GM12878 (cell line): Measurements from ENCODE around the gene CDC45. TPM values are rescaled to one million over a fixed set of nuclear protein-coding genes. Genes with fewer than 3 reads are reported as not detected.

ENCODE experiments used
- ATAC-seq: fragments of 200-7000 bp; cut with Tn5 transposase; 3 replicates; pipeline ENCODE4 v1.9.1; 2020; ENCODE audit warnings: mild to moderate bottlenecking, moderate library complexity
- BruUV-seq: library from RNA; stranded (reverse); fragments of 400-500 nt; replicated peaks from 2 replicates; lab custom pipeline; 2021; lab: Mats Ljungman, UMichigan
- CTCF ChIA-PET: fragments of 300-600 bp; sonication (Branson Sonifier 250); formaldehyde crosslinking; extraction: SDS; loops from one replicate; lab custom pipeline; 2021; ENCODE audit warnings: inconsistent platforms; lab: Yijun Ruan, JAX
- POLR2A ChIA-PET: fragments of 350-600 bp; formaldehyde crosslinking; extraction: SDS; loops from one replicate; lab custom pipeline; 2021; ENCODE audit warnings: inconsistent platforms; lab: Charles Lee
- RAD21 ChIA-PET: fragments of 300-600 bp; sonication (Branson Sonifier 250); formaldehyde crosslinking; loops from one replicate; lab custom pipeline; 2023; ENCODE audit warnings: antibody characterized with exemption; ENCODE audit not compliant: unreplicated experiment; lab: Charles Lee
- SMC1A ChIA-PET: fragments of 300-600 bp; sonication (Branson Sonifier 250); formaldehyde crosslinking; loops from one replicate; lab custom pipeline; 2023; ENCODE audit not compliant: unreplicated experiment, uncharacterized antibody; lab: Charles Lee
- DNase-seq: peaks from one replicate; pipeline ENCODE4 v3.0.0-alpha.2; 2011; ENCODE audit warnings: low read depth, low spot score
- FAIRE-seq: peaks from 3 replicates; lab custom pipeline; 2011; peaks lifted over from hg19 to GRCh38; lab: Jason Lieb, UNC
- H2AFZ ChIP-seq: 2 replicates; pipeline ENCODE4 v1.6.0; 2011; ENCODE audit warnings: low read depth, low read length, control low read depth; ENCODE audit not compliant: control insufficient read depth
- H3K27ac ChIP-seq: 2 replicates; pipeline ENCODE4 v1.5.1; 2011; ENCODE audit warnings: control low read depth; ENCODE audit not compliant: control insufficient read depth, insufficient read depth
- H3K27me3 ChIP-seq, 2 experiments: replicated peaks in 1 of 2; 2 replicates each; pipeline versions ENCODE4 v1.6.0 to v1.6.1; 2011; ENCODE audit warnings: low read length in 1 of 2; ENCODE audit not compliant: control insufficient read depth in 2 of 2, insufficient read depth in 2 of 2
- H3K36me3 ChIP-seq, 2 experiments: 2 replicates each; pipeline ENCODE4 v1.5.1; 2011; ENCODE audit warnings: low read length in 1 of 2; ENCODE audit not compliant: control insufficient read depth in 2 of 2, insufficient read depth in 2 of 2
- H3K4me1 ChIP-seq: 2 replicates; pipeline ENCODE4 v1.6.1; 2011; ENCODE audit warnings: mild to moderate bottlenecking, low read length, moderate library complexity, mixed read lengths; ENCODE audit not compliant: control insufficient read depth, insufficient read depth
- H3K4me2 ChIP-seq: 2 replicates; pipeline ENCODE4 v1.6.0; 2011; ENCODE audit warnings: control low read depth; ENCODE audit not compliant: control insufficient read depth, insufficient read depth
- H3K4me3 ChIP-seq: fragments of 200-600 bp; sonication (generic); 2 replicates; pipeline ENCODE4 v1.5.1; 2016
- H3K79me2 ChIP-seq: 2 replicates; pipeline ENCODE4 v1.6.0; 2011; ENCODE audit warnings: low read length; ENCODE audit not compliant: control insufficient read depth, insufficient read depth
- H3K9ac ChIP-seq: 2 replicates; pipeline ENCODE4 v1.8.0; 2011; ENCODE audit warnings: low read length, control low read depth, mixed read lengths; ENCODE audit not compliant: control insufficient read depth, insufficient read depth
- H3K9me3 ChIP-seq: replicated peaks from 3 replicates; pipeline ENCODE4 v1.5.1; 2011; ENCODE audit warnings: mild to moderate bottlenecking, low read length; ENCODE audit not compliant: control insufficient read depth, insufficient read depth
- H4K20me1 ChIP-seq: 2 replicates; pipeline ENCODE4 v1.6.0; 2011; ENCODE audit not compliant: control insufficient read depth, insufficient read depth
- CREM ChIP-seq: IDR thresholded peaks from 2 replicates; pipeline ENCODE4 v1.6.1; 2014; ENCODE audit warnings: antibody characterized with exemption, low read depth
- IKZF2 ChIP-seq, 2 experiments: fragments of 450-650 bp; IDR thresholded peaks; 2 replicates each; pipeline ENCODE4 v1.6.1; 2017; ENCODE audit warnings: mild to moderate bottlenecking in 2 of 2, moderate library complexity in 2 of 2
- JUND ChIP-seq: IDR thresholded peaks from 2 replicates; pipeline ENCODE4 v1.6.1; 2012; ENCODE audit warnings: low read depth, mild to moderate bottlenecking, low read length, improper control_type of control experiment, moderate library complexity
- MTA3 ChIP-seq: IDR thresholded peaks from 2 replicates; pipeline ENCODE4 v1.6.1; 2012; ENCODE audit warnings: low read length, inconsistent platforms, borderline replicate concordance
- NFIC ChIP-seq: IDR thresholded peaks from 2 replicates; pipeline ENCODE4 v1.6.1; 2012; ENCODE audit warnings: low read depth, mild to moderate bottlenecking, inconsistent platforms, low read length, moderate library complexity
- PAX8 ChIP-seq: fragments of 450-650 bp; IDR thresholded peaks from 2 replicates; pipeline ENCODE4 v1.6.1; 2017; ENCODE audit warnings: mild to moderate bottlenecking, moderate library complexity
- RBBP5 ChIP-seq: fragments of 200-600 bp; sonication (generic); conservative IDR thresholded peaks from 2 replicates; pipeline ENCODE4 v1.6.1; 2016
- SUZ12 ChIP-seq: fragments of 200-600 bp; sonication (generic); IDR thresholded peaks from one replicate; pipeline ENCODE4 v1.6.1; 2018; ENCODE audit warnings: antibody characterized with exemption, mild to moderate bottlenecking; ENCODE audit not compliant: unreplicated experiment
- WGBS: methylation state at CpG from one replicate; pipeline ENCODE4 v1.1.6; 2016; ENCODE audit warnings: low lambda C conversion rate; ENCODE audit not compliant: insufficient replicate concordance, insufficient coverage; ENCODE audit errors: missing lambda C conversion rate; 5-methylcytosine and 5-hydroxymethylcytosine counted together
- in situ Hi-C: fragments of 300-500 bp; cut with MboI; formaldehyde crosslinking; loops from 9 replicates; pipeline ENCODE4 v1.14.3; 2018; ENCODE audit warnings: mixed read lengths
- intact Hi-C: fragments of 100-400 bp; cut with micrococcal nuclease; formaldehyde crosslinking; loops from one replicate; pipeline ENCODE4 v1.14.2; 2022; ENCODE audit not compliant: unreplicated experiment
- polyA plus RNA-seq, 11 experiments: library from polyadenylated mRNA; depleted of rRNA in 4 of 11; unstranded in 6 of 11; stranded (reverse) in 5 of 11; fragments of >200 nt; fragmentation: Nextera tagmentation in 4 of 11; fragmentation: Illumina TruSeq in 1 of 11; extraction: Ambion mirVana in 4 of 11; extraction: Trizol in 1 of 11; gene quantifications; 1 replicate in 1 of 11; 2 replicates in 10 of 11; pipeline versions ENCODE4 v1.2.1 to v1.2.3, GENCODE V29; 2011 to 2016; ENCODE audit warnings: inconsistent platforms in 2 of 11, missing spikeins in 2 of 11, low read depth in 1 of 11
- total RNA-seq, 4 experiments: library from RNA; depleted of rRNA in 3 of 4; stranded (reverse); fragments of >200 nt in 3 of 4; fragmentation: Illumina TruSeq in 1 of 4; extraction: Trizol in 1 of 4; gene quantifications; 2 replicates each; pipeline versions ENCODE4 v1.2.1 to v1.2.3, GENCODE V29; 2013 to 2021
- TF ChIP-seq, protein P1 (sequence below): fragments of 450-650 bp; formaldehyde crosslinking; IDR thresholded peaks from 2 replicates; pipeline ENCODE4 v1.4.0; 2022; ENCODE audit warnings: mild to moderate bottlenecking, moderate library complexity
- TF ChIP-seq, protein P2 (sequence below): IDR thresholded peaks from 2 replicates; pipeline ENCODE4 v1.6.1; 2011; ENCODE audit warnings: borderline replicate concordance, low read depth, mild to moderate bottlenecking, moderate library complexity, mixed read lengths, low read length; ENCODE audit not compliant: insufficient read depth; ENCODE audit errors: extremely low read length
- TF ChIP-seq, protein P3 (sequence below): IDR thresholded peaks from 2 replicates; pipeline ENCODE4 v1.6.1; 2011; ENCODE audit warnings: low read depth, mild to moderate bottlenecking, low read length, moderate library complexity, borderline replicate concordance; ENCODE audit errors: extremely low read depth
- TF ChIP-seq, protein P4 (sequence below): fragments of 450-650 bp; formaldehyde crosslinking; IDR thresholded peaks from 2 replicates; pipeline ENCODE4 v1.4.0; 2020; ENCODE audit warnings: mild to moderate bottlenecking, moderate library complexity
- TF ChIP-seq, protein P5 (sequence below): fragments of 450-650 bp; IDR thresholded peaks from 2 replicates; pipeline ENCODE4 v1.6.1; 2017; ENCODE audit warnings: borderline replicate concordance

CDC45 gene
- total and polyA plus RNA-seq, 10 of the 15 experiments (the other 5 are each of a cell fraction or from before 2014, with no cell fraction given) = 40.8 to 88.5 (median 54.2) TPM

GRCh38 chr22:19520566-19521305, 41.0 kb downstream of the CDC45 start:
- Histone ChIP-seq H3K4me3 (no peak overlapping the region), H4K20me1 (no peaks in the 10 kb centered on the region), H2AFZ (no peak overlapping the region), H3K79me2 (no peaks in the 10 kb centered on the region), H3K4me1 (no peaks in the 10 kb centered on the region), H3K4me2 (no peak overlapping the region), H3K9ac (no peak overlapping the region), H3K9me3 (no peaks in the 10 kb centered on the region), H3K27ac (no peak overlapping the region), H3K27me3 (peaks cover 0 to 2% of the 10 kb centered on the region in 2 experiments; a peak in 2 of 4 replicates), H3K36me3 (peaks cover 1 to 13% of the 10 kb centered on the region in 2 experiments; a peak in 2 of 4 replicates)
- ATAC-seq = no peak
- RAD21 ChIA-PET = no interaction called here
- SMC1A ChIA-PET = no interaction called here
- in situ Hi-C loops (no loop called here), intact Hi-C loops (no loop called here)
- BruUV-seq = no TSS peak
- CTCF ChIA-PET = no interaction called here
- no peak for DNase-seq
- POLR2A ChIA-PET = no interaction called here
- over 99% methylated on average over 10 of the region's 10 CpGs for WGBS
- no peak for FAIRE-seq
- TF ChIP-seq, protein P1, sequence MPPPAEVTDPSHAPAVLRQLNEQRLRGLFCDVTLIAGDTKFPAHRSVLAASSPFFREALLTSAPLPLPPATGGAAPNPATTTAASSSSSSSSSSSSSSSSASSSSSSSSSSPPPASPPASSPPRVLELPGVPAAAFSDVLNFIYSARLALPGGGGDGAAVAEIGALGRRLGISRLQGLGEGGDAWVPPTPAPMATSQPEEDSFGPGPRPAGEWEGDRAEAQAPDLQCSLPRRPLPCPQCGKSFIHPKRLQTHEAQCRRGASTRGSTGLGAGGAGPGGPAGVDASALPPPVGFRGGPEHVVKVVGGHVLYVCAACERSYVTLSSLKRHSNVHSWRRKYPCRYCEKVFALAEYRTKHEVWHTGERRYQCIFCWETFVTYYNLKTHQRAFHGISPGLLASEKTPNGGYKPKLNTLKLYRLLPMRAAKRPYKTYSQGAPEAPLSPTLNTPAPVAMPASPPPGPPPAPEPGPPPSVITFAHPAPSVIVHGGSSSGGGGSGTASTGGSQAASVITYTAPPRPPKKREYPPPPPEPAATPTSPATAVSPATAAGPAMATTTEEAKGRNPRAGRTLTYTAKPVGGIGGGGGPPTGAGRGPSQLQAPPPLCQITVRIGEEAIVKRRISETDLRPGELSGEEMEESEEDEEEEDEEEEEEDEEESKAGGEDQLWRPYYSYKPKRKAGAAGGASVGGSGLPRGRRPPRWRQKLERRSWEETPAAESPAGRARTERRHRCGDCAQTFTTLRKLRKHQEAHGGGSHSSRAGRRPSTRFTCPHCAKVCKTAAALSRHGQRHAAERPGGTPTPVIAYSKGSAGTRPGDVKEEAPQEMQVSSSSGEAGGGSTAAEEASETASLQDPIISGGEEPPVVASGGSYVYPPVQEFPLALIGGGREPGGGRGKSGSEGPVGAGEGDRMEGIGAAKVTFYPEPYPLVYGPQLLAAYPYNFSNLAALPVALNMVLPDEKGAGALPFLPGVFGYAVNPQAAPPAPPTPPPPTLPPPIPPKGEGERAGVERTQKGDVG (CRISPR knock-in tag) = no peak
- TF ChIP-seq PAX8 = no peak
- no peak for TF ChIP-seq MTA3
- no peak for TF ChIP-seq SUZ12
- TF ChIP-seq, protein P2, sequence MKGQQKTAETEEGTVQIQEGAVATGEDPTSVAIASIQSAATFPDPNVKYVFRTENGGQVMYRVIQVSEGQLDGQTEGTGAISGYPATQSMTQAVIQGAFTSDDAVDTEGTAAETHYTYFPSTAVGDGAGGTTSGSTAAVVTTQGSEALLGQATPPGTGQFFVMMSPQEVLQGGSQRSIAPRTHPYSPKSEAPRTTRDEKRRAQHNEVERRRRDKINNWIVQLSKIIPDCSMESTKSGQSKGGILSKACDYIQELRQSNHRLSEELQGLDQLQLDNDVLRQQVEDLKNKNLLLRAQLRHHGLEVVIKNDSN = no peak
- TF ChIP-seq, protein P3, sequence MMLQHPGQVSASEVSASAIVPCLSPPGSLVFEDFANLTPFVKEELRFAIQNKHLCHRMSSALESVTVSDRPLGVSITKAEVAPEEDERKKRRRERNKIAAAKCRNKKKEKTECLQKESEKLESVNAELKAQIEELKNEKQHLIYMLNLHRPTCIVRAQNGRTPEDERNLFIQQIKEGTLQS = no peak
- TF ChIP-seq, protein P4, sequence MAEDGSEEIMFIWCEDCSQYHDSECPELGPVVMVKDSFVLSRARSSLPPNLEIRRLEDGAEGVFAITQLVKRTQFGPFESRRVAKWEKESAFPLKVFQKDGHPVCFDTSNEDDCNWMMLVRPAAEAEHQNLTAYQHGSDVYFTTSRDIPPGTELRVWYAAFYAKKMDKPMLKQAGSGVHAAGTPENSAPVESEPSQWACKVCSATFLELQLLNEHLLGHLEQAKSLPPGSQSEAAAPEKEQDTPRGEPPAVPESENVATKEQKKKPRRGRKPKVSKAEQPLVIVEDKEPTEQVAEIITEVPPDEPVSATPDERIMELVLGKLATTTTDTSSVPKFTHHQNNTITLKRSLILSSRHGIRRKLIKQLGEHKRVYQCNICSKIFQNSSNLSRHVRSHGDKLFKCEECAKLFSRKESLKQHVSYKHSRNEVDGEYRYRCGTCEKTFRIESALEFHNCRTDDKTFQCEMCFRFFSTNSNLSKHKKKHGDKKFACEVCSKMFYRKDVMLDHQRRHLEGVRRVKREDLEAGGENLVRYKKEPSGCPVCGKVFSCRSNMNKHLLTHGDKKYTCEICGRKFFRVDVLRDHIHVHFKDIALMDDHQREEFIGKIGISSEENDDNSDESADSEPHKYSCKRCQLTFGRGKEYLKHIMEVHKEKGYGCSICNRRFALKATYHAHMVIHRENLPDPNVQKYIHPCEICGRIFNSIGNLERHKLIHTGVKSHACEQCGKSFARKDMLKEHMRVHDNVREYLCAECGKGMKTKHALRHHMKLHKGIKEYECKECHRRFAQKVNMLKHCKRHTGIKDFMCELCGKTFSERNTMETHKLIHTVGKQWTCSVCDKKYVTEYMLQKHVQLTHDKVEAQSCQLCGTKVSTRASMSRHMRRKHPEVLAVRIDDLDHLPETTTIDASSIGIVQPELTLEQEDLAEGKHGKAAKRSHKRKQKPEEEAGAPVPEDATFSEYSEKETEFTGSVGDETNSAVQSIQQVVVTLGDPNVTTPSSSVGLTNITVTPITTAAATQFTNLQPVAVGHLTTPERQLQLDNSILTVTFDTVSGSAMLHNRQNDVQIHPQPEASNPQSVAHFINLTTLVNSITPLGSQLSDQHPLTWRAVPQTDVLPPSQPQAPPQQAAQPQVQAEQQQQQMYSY (CRISPR knock-in tag) = no peak
- TF ChIP-seq CREM = no peak
- TF ChIP-seq, protein P5, sequence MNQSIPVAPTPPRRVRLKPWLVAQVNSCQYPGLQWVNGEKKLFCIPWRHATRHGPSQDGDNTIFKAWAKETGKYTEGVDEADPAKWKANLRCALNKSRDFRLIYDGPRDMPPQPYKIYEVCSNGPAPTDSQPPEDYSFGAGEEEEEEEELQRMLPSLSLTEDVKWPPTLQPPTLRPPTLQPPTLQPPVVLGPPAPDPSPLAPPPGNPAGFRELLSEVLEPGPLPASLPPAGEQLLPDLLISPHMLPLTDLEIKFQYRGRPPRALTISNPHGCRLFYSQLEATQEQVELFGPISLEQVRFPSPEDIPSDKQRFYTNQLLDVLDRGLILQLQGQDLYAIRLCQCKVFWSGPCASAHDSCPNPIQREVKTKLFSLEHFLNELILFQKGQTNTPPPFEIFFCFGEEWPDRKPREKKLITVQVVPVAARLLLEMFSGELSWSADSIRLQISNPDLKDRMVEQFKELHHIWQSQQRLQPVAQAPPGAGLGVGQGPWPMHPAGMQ = no peak
- TF ChIP-seq IKZF2 (IDR thresholded peaks at IDR 0.05) = no peak
- TF ChIP-seq RBBP5 = no peak
- TF ChIP-seq NFIC = no peak
- no peak for TF ChIP-seq JUND
